Transverse colon (tissue), 4 donors: ENCODE results near the gene GLIS1. TPM values are rescaled to one million over a fixed set of nuclear protein-coding genes. Genes with fewer than 3 reads are reported as not detected.

Experiments used
- DNase-seq: peaks from one replicate; pipeline ENCODE4 v3.0.0-alpha.2; 2019
- H3K27ac ChIP-seq, 4 donors: fragments of 200-600 bp; sonication (generic); 2 replicates each; pipeline ENCODE4 v1.5.1; 2016 to 2018; ENCODE audit warnings: inconsistent platforms in 4 of 4
- H3K27me3 ChIP-seq: fragments of 200-600 bp; sonication (generic); 2 replicates; pipeline ENCODE4 v1.5.1; 2017; ENCODE audit warnings: inconsistent platforms
- H3K36me3 ChIP-seq, 4 donors: fragments of 200-600 bp; sonication (generic); 2 replicates each; pipeline ENCODE4 v1.5.1; 2017 to 2019; ENCODE audit warnings: inconsistent platforms in 4 of 4
- H3K4me1 ChIP-seq, 4 donors: fragments of 200-600 bp; sonication (generic); 2 replicates each; pipeline ENCODE4 v1.5.1; 2017 to 2020; ENCODE audit warnings: inconsistent platforms in 4 of 4
- H3K4me3 ChIP-seq, 4 donors: fragments of 200-600 bp; sonication (generic); 1 replicate in 1 of 4; 2 replicates in 3 of 4; pipeline versions ENCODE4 v1.5.1 to v1.6.1; 2017 to 2019; ENCODE audit warnings: inconsistent platforms in 4 of 4
- H3K9me3 ChIP-seq, 2 donors: fragments of 200-600 bp; sonication (generic); 2 replicates each; pipeline ENCODE4 v1.5.1; 2017 to 2019; ENCODE audit warnings: inconsistent platforms in 2 of 2
- CTCF ChIP-seq, 5 experiments: fragments of 200-600 bp in 3 of 5; fragments of 450-650 bp in 2 of 5; sonication (generic) in 3 of 5; IDR thresholded peaks; 1 replicate in 2 of 5; 2 replicates in 3 of 5; pipeline ENCODE4 v1.5.1; 2016 to 2017; ENCODE audit warnings: antibody characterized with exemption in 5 of 5, inconsistent platforms in 3 of 5, mild to moderate bottlenecking in 2 of 5, moderate library complexity in 1 of 5
- EP300 ChIP-seq: sonication (generic); formaldehyde crosslinking; IDR thresholded peaks from one replicate; pipeline ENCODE4 v1.6.1; 2017; ENCODE audit warnings: antibody characterized with exemption, low read depth
- POLR2A ChIP-seq: fragments of 450-650 bp; IDR thresholded peaks from one replicate; pipeline ENCODE4 v1.6.1; 2016; ENCODE audit warnings: antibody characterized with exemption, mild to moderate bottlenecking, moderate library complexity
- POLR2AphosphoS5 ChIP-seq, 3 donors: sonication (generic); formaldehyde crosslinking; IDR thresholded peaks; one replicate each; pipeline ENCODE4 v1.6.1; 2016; ENCODE audit warnings: antibody characterized with exemption in 3 of 3
- WGBS, 2 donors: methylation state at CpG; one replicate each; pipeline ENCODE4 v1.1.5; 2018; ENCODE audit warnings: low coverage in 1 of 2; 5-methylcytosine and 5-hydroxymethylcytosine counted together
- in situ Hi-C, 4 donors: fragments of 200-750 bp; cut with MboI; loops; one replicate each; pipeline versions ENCODE4 v1.15.0 to v1.15.1; 2017; ENCODE audit warnings: low sequenced_read_pairs in 3 of 4, low pct_ligation_motif_present in 1 of 4, low pct_unique_long_range_greater_than_20kb in 1 of 4
- intact Hi-C: fragments of 100-400 bp; cut with DNase I; formaldehyde crosslinking; loops from one replicate; pipeline ENCODE4 v1.15.1; 2023; ENCODE audit warnings: low total_unique reads
- total RNA-seq, 4 donors: library from RNA; depleted of rRNA; stranded (reverse); fragments of >200 nt; gene quantifications; one replicate each; pipeline ENCODE4 v1.1.0, GENCODE V29; 2016

The GLIS1 gene
- total RNA-seq, 4 donors from 2014 or later, result 0.16 to 0.75 (median 0.27) TPM; not detected in 1

DNA sequence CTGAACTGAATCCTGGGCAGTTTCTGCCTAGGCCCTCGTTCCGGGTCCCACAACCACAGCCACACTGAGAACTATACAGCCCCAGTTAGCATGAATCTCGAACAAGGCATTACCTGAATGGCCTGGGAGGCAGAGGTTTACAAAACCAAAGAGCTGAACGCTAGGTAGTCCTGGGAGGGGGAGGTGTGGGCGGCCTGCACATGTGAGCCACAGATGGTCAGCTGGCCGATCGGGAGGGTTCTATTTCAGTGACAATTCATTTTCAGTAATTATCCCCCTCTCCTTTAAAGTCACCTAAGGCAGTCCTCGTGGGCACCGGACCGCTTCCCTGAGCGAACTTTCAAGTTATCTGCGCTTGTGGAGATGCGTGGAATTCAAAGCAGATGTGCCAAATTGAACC is 111.9 kb downstream of the GLIS1 start:
- H3K9me3 ChIP-seq, result no peaks in the 10 kb centered on the region
- H3K4me1 ChIP-seq, result no peaks in the 10 kb centered on the region
- no peaks in the 10 kb centered on the region for H3K36me3 ChIP-seq
- TF ChIP-seq POLR2A (no peak), EP300 (no peak)
- in situ Hi-C loops (no loop called here), intact Hi-C loops (no loop called here)
- H3K4me3 ChIP-seq, result no peak overlapping the region
- H3K27me3 ChIP-seq, result no peaks in the 10 kb centered on the region
- DNase-seq, result no peak
- WGBS, 2 donors, result 86 to 89% methylated on average over 5 to 13 of the region's 13 CpGs
- H3K27ac ChIP-seq, result no peak overlapping the region

- WGBS, 2 donors, result 61% methylated on average over 6 of the region's 6 CpGs; no CpG with 5 or more reads in 1 of the 2 donors
- intact Hi-C loops (no loop called here), in situ Hi-C loops (no loop called here)
- Histone ChIP-seq H3K9me3 (no peaks in the 10 kb centered on the region), H3K4me1 (no peaks in the 10 kb centered on the region), H3K27me3 (no peaks in the 10 kb centered on the region), H3K4me3 (no peak overlapping the region), H3K27ac (no peak overlapping the region), H3K36me3 (no peaks in the 10 kb centered on the region)
- DNase-seq, result no peak
- no peak for TF ChIP-seq POLR2A
- TF ChIP-seq POLR2AphosphoS5 (IDR thresholded peaks at IDR 0.05), result no peak
- no peak for TF ChIP-seq EP300
- no peak for TF ChIP-seq CTCF (IDR thresholded peaks at IDR 0.05)
Measured at GRCh38 chr1:53626616-53627015, 112.3 kb downstream of the GLIS1 start.

DNA sequence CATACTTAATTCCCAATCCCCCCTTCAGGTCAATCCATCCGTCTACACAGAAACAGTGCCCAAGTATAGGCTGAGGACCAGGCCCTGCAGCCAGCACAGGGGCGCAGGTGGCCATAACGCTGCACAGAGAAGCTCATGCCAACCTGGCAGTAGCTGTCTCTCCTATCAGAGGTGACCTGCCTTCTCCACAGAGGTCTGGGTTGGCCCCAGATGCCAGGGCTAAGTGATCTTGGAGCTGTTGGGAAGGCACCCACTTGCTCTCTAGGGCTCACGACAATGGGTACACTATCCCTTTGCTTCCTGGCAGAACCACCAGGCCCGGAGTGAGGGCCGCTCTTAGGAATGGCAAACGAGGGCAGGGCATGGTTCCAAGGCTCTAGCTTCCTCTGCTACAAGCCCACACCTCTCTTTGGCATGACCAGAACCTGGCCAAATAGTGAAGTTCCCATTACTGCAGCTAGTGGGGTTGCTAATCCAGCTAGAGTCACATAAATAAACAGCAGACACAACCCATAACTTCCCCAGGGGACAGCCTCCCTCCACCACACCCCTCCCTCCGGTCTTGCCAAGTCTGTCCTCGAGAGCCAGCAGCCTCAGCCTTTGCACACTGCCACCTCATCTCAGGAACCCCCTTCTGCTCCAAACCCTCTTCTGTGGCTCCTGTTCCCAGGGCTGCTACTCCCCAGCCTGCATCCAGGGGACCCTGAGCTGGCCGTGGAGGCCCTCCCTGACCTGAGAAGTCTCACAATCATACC is 113.0 kb downstream of the GLIS1 start:
- WGBS, 2 donors, result 60 to 71% methylated on average over 1 to 10 of the region's 10 CpGs
- in situ Hi-C loops (no loop called here), intact Hi-C loops (no loop called here)
- no peak overlapping the region for H3K27ac ChIP-seq
- no peaks in the 10 kb centered on the region for H3K27me3 ChIP-seq
- no peaks in the 10 kb centered on the region for H3K36me3 ChIP-seq
- no peak overlapping the region for H3K4me3 ChIP-seq
- TF ChIP-seq CTCF (IDR thresholded peaks at IDR 0.05) (no peak), POLR2A (no peak), EP300 (no peak), POLR2AphosphoS5 (IDR thresholded peaks at IDR 0.05) (no peak)
- H3K4me1 ChIP-seq, result no peaks in the 10 kb centered on the region
- no peaks in the 10 kb centered on the region for H3K9me3 ChIP-seq
- DNase-seq, result no peak

- Histone ChIP-seq H3K36me3 (no peaks in the 10 kb centered on the region), H3K4me1 (no peaks in the 10 kb centered on the region), H3K9me3 (no peaks in the 10 kb centered on the region), H3K4me3 (no peak overlapping the region), H3K27ac (no peak overlapping the region), H3K27me3 (no peaks in the 10 kb centered on the region)
- WGBS, 2 donors, result 63 to 100% methylated on average over 2 of the region's 2 CpGs
- TF ChIP-seq POLR2A (no peak), POLR2AphosphoS5 (IDR thresholded peaks at IDR 0.05) (no peak), EP300 (no peak), CTCF (IDR thresholded peaks at IDR 0.05) (no peak)
- intact Hi-C loops, result no loop called here
- in situ Hi-C loops, result no loop called here
- no peak for DNase-seq
Measured at GRCh38 chr1:53625049-53625448, 113.9 kb downstream of the GLIS1 start.
